ENCODE results near the gene TMEM123.

GRCh38 chr11:102429691-102430090 is 22.9 kb downstream of the TMEM123 start:
- TF ChIP-seq MYC (IDR thresholded peaks at IDR 0.05; ENCODE audit: low read depth, low read length): no peak
- no peak for TF ChIP-seq CTCF (IDR thresholded peaks at IDR 0.05; ENCODE audit: extremely low read depth in 1 of 2, insufficient read depth in 1 of 2, low read depth in 1 of 2, low read length in 2 of 2)
- no peak for TF ChIP-seq FOS (IDR thresholded peaks at IDR 0.05; ENCODE audit: borderline replicate concordance, insufficient read depth, low read length)
- TF ChIP-seq POLR2A (IDR thresholded peaks at IDR 0.05; ENCODE audit: low read depth, low read length): no peak
- TF ChIP-seq POLR2AphosphoS5 (IDR thresholded peaks at IDR 0.05; ENCODE audit: insufficient read depth, low read depth, low read length): no peak
- no peak for TF ChIP-seq JUN (IDR thresholded peaks at IDR 0.05; ENCODE audit: borderline replicate concordance, insufficient read depth, insufficient read length, low read depth)
